ENCODE results near the gene LMAN1L. TPM values are rescaled to one million over a fixed set of nuclear protein-coding genes. Genes with fewer than 3 reads are reported as not detected.
A peak's percentile ranks its signal among the peaks of the same experiment; 100 is the strongest.

LMAN1L gene
- total RNA-seq, 1 donor from 2014 or later: not detected

DNA sequence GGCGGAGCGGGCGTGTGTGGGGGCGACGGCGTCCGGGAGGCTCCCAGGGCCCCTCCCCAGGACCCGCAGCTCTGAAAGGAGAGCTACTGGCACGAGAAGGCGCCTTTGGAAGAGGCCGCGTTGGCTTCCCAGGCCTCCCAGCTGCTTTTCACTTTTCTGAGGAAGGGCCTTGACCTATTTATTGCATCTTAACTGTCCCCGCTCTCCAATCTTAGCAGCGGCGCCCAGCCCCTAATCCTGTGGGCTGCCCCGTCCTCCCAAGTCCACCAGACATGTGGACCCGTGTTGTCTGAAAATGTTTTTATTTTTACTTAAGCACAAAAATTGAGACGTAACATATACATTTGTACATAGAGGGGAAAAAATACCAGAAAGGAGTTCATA lies 30.8 kb downstream of the LMAN1L start:
- Histone ChIP-seq H3K9me3 (no peaks in the 10 kb centered on the region), H3K27me3 (no peaks in the 10 kb centered on the region), H3K4me1 (peaks cover 4 to 7% of the 10 kb centered on the region in 2 donors), H3K27ac (peak overlapping the region; percentile 74 to 78), H3K36me3 (peaks cover 21 to 29% of the 10 kb centered on the region in 2 donors), H3K4me3 (peak overlapping the region; percentile 70 to 95)
- intact Hi-C loops (cut with DNase I): loop anchor here (1.0 to 5.0 kb wide), 4 partner anchors 29 to 109 kb away; partner anchors contain the start of genes COX5A, FAM219B and SCAMP2
- TF ChIP-seq, protein P1, sequence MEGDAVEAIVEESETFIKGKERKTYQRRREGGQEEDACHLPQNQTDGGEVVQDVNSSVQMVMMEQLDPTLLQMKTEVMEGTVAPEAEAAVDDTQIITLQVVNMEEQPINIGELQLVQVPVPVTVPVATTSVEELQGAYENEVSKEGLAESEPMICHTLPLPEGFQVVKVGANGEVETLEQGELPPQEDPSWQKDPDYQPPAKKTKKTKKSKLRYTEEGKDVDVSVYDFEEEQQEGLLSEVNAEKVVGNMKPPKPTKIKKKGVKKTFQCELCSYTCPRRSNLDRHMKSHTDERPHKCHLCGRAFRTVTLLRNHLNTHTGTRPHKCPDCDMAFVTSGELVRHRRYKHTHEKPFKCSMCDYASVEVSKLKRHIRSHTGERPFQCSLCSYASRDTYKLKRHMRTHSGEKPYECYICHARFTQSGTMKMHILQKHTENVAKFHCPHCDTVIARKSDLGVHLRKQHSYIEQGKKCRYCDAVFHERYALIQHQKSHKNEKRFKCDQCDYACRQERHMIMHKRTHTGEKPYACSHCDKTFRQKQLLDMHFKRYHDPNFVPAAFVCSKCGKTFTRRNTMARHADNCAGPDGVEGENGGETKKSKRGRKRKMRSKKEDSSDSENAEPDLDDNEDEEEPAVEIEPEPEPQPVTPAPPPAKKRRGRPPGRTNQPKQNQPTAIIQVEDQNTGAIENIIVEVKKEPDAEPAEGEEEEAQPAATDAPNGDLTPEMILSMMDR (IDR thresholded peaks at IDR 0.05): no peak
- no peak for DNase-seq (ENCODE audit: low spot score in 2 of 2)

DNA sequence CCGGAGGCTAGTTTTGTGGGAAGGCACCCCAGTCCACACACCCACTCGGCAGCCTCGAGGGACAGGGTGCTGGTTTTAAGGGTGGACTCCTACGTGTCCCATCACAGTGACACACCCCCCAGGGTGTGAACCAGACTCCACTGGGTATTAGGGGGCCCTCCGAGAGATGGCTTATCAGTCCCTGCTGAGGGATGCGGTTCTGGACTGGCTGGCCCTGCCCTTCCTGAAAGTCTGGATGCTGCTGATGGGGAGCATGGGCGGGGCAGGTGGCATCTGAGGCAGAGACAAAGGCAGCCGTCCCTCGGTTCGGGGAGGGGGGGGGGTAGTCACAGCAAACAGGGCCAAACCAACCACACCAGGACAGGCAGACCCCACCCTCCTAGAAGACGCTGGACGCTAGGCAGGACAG lies 31.3 kb downstream of the LMAN1L start:
- intact Hi-C loops (cut with DNase I): loop anchor here (1.0 to 5.0 kb wide), 4 partner anchors 29 to 108 kb away; partner anchors contain the start of genes COX5A, FAM219B and SCAMP2
- no peak for DNase-seq (ENCODE audit: low spot score in 2 of 2)
- H3K4me1 ChIP-seq: peaks cover 4 to 7% of the 10 kb centered on the region in 2 donors
- TF ChIP-seq, protein P1 (IDR thresholded peaks at IDR 0.05): no peak
- no peaks in the 10 kb centered on the region for H3K9me3 ChIP-seq
- no peaks in the 10 kb centered on the region for H3K27me3 ChIP-seq
- peak overlapping the region in 1 of 2 donors; percentile 70 for H3K4me3 ChIP-seq
- H3K27ac ChIP-seq: peak overlapping the region; percentile 74 to 78
- H3K36me3 ChIP-seq: peaks cover 23 to 34% of the 10 kb centered on the region in 2 donors

DNA sequence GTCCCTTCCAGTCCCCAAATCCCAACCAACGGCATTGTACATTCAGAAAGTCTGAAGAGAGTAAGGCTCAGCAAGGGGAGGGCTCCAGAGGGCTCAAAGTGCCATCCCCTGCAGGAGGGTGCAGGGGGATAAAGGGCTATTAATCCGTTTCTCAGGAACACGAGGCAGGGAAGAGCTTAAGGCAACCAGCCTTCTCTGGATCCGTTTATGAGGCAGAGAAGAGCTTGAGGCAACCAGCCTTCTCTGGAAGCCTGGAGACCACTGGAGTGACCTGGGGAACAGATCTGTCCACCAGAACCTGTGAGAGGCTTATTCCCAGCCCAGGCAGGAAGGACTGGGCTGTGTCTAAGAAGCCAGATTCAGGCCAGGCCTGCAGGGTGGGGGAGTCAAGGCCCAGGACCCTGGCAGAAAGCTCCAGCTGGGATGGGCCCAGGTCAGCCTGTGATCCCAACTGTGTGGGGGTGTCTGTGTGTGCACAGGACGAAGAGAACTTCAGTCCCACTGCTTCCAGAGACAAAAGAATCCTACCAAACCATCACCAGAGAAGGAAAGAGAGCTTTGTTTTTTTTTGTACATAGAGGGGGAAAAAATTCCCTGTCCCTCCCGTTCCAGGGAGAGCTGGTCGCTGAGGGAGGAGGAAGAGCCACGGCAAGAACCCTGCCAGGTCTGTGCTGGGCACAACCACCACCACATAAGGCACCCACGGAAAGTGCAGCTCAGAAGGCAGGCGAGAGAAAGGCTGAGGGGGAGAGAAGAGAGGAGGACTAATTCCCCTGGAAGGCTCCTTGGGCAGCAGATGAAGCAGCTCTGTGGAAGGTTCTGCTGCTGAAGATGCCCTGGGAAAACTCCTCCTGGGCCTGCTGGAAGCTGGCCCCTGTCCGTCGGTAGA lies 31.9 kb downstream of the LMAN1L start:
- H3K4me3 ChIP-seq: no peak overlapping the region
- DNase-seq (ENCODE audit: low spot score in 2 of 2): no peak
- intact Hi-C loops (cut with DNase I): loop anchor here (5.0 kb wide), 2 partner anchors 93 to 108 kb away; partner anchors contain the start of gene COX5A
- H3K4me1 ChIP-seq: peaks cover 4 to 7% of the 10 kb centered on the region in 2 donors
- H3K9me3 ChIP-seq: no peaks in the 10 kb centered on the region
- peaks cover 29 to 34% of the 10 kb centered on the region in 2 donors for H3K36me3 ChIP-seq
- TF ChIP-seq, protein P1 (IDR thresholded peaks at IDR 0.05): no peak
- no peaks in the 10 kb centered on the region for H3K27me3 ChIP-seq
- no peak overlapping the region for H3K27ac ChIP-seq

DNA sequence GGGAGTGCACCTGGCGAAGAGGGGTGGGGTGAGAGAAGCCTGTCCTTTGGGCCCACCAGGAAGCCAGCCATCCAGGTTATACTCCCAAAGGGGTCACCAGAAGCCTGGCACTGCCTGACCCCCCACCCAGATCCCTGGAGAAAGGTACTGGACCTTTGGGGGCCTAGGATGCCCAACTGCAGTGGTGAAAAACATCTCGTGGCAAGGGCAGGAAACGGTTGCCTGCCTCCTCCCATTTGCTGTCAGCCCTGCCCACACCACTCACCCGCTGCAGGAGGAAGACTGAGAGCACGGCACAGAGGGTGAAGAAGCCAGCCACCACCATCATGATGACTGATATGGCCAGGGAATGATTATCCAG lies 32.6 kb downstream of the LMAN1L start:
- TF ChIP-seq, protein P1 (IDR thresholded peaks at IDR 0.05): no peak
- H3K27ac ChIP-seq: no peak overlapping the region
- H3K4me3 ChIP-seq: no peak overlapping the region
- peaks cover 4 to 7% of the 10 kb centered on the region in 2 donors for H3K4me1 ChIP-seq
- intact Hi-C loops (cut with DNase I): no loop called here
- H3K27me3 ChIP-seq: no peaks in the 10 kb centered on the region
- no peaks in the 10 kb centered on the region for H3K9me3 ChIP-seq
- DNase-seq (ENCODE audit: low spot score in 2 of 2): no peak
- H3K36me3 ChIP-seq: peaks cover 35 to 37% of the 10 kb centered on the region in 2 donors

DNA sequence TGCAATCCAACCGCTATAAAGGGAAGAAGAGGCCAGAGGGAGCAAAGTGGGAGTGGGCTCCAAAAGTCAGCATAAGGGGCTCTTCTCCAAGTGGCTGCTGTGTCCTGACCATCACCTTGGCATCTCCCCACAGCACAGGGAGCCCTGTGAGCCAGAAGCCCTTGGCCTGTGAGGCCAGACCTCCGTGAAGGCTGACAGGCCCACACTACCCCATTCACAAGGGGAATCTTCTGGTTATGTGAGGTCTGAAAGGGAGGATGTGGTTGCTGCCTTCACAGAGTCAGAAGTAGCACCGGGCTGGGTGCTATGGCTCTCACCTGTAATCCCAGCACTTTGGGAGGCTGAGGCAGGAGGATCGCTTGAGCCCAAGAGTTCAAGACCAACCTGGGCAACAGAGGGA lies 32.9 kb downstream of the LMAN1L start:
- H3K9me3 ChIP-seq: no peaks in the 10 kb centered on the region
- TF ChIP-seq, protein P1 (IDR thresholded peaks at IDR 0.05): no peak
- peaks cover 39 to 41% of the 10 kb centered on the region in 2 donors for H3K36me3 ChIP-seq
- no peak overlapping the region for H3K27ac ChIP-seq
- peaks cover 4 to 7% of the 10 kb centered on the region in 2 donors for H3K4me1 ChIP-seq
- no peak overlapping the region for H3K4me3 ChIP-seq
- no peaks in the 10 kb centered on the region for H3K27me3 ChIP-seq
- DNase-seq (ENCODE audit: low spot score in 2 of 2): no peak
- intact Hi-C loops (cut with DNase I): no loop called here
